Renal cortex interstitium (tissue), 11 donors: Measurements from ENCODE around the gene MTMR12. TPM values are rescaled to one million over a fixed set of nuclear protein-coding genes. Genes with fewer than 3 reads are reported as not detected.
"Not testable (repeated sequence)": the region's sequence is repeated elsewhere in the genome, so short reads cannot be mapped to it uniquely, and the experiment has no call there.

ENCODE experiments used
- DNase-seq, 11 donors: peaks; one replicate each; pipeline ENCODE4 v3.0.0-alpha.2; 2013; ENCODE audit warnings: low read depth in 9 of 11, low spot score in 4 of 11; ENCODE audit errors: extremely low read depth in 1 of 11
- polyA plus RNA-seq, 3 donors: library from polyadenylated mRNA; unstranded; fragments of 120-200 nt; gene quantifications; one replicate each; pipeline ENCODE4 v1.2.1, GENCODE V29; 2013; ENCODE audit not compliant: insufficient read length in 3 of 3

MTMR12 gene
- polyA plus RNA-seq, 3 donors = 32.5 to 43.9 (median 37.8) TPM

GRCh38 chr5:32283539-32284377 lies 29.0 kb downstream of the MTMR12 start:
- no peak for DNase-seq

GRCh38 chr5:32283061-32283460 lies 29.7 kb downstream of the MTMR12 start:
- no peak for DNase-seq

- no peak for DNase-seq
Measured at GRCh38 chr5:32282633-32283032, 30.1 kb downstream of the MTMR12 start.

GRCh38 chr5:32281378-32282133 lies 31.2 kb downstream of the MTMR12 start:
- DNase-seq = not testable (repeated sequence)

- DNase-seq = no peak
Measured at GRCh38 chr5:32280656-32281081, 32.1 kb downstream of the MTMR12 start.

GRCh38 chr5:32279786-32280185 lies 33.0 kb downstream of the MTMR12 start:
- no peak for DNase-seq

- DNase-seq = no peak
Measured at GRCh38 chr5:32279223-32279622, 33.5 kb downstream of the MTMR12 start.

GRCh38 chr5:32278406-32278805 lies 34.3 kb downstream of the MTMR12 start:
- DNase-seq = no peak

- DNase-seq = no peak
Measured at GRCh38 chr5:32277798-32278197, 34.9 kb downstream of the MTMR12 start.

GRCh38 chr5:32276173-32276853 lies 36.4 kb downstream of the MTMR12 start:
- peak in 2 of 11 donors; percentile 23 to 36 for DNase-seq

GRCh38 chr5:32275396-32275741 lies 37.4 kb downstream of the MTMR12 start:
- DNase-seq = no peak

- no peak for DNase-seq
Measured at GRCh38 chr5:32274548-32275395, 38.0 kb downstream of the MTMR12 start.

GRCh38 chr5:32273821-32274220 lies 38.9 kb downstream of the MTMR12 start:
- no peak for DNase-seq

GRCh38 chr5:32272746-32273145 lies 40.0 kb downstream of the MTMR12 start:
- DNase-seq = no peak

GRCh38 chr5:32270946-32271345 lies 41.8 kb downstream of the MTMR12 start:
- DNase-seq = no peak

GRCh38 chr5:32270178-32270577 lies 42.6 kb downstream of the MTMR12 start:
- no peak for DNase-seq

- no peak for DNase-seq
Measured at GRCh38 chr5:32265902-32266301, 46.8 kb downstream of the MTMR12 start.

GRCh38 chr5:32264957-32265572 lies 47.7 kb downstream of the MTMR12 start:
- DNase-seq = no peak

GRCh38 chr5:32263684-32264083 lies 49.1 kb downstream of the MTMR12 start:
- DNase-seq = no peak
